GM19043 (cell line): ENCODE results near the gene MCAM.

Experiments
- ATAC-seq: cut with Tn5 transposase; IDR thresholded peaks from one replicate; pipeline ENCODE4 v1.9.1; 2021; ENCODE audit warnings: low read depth; ENCODE audit not compliant: unreplicated experiment

The MCAM gene

DNA sequence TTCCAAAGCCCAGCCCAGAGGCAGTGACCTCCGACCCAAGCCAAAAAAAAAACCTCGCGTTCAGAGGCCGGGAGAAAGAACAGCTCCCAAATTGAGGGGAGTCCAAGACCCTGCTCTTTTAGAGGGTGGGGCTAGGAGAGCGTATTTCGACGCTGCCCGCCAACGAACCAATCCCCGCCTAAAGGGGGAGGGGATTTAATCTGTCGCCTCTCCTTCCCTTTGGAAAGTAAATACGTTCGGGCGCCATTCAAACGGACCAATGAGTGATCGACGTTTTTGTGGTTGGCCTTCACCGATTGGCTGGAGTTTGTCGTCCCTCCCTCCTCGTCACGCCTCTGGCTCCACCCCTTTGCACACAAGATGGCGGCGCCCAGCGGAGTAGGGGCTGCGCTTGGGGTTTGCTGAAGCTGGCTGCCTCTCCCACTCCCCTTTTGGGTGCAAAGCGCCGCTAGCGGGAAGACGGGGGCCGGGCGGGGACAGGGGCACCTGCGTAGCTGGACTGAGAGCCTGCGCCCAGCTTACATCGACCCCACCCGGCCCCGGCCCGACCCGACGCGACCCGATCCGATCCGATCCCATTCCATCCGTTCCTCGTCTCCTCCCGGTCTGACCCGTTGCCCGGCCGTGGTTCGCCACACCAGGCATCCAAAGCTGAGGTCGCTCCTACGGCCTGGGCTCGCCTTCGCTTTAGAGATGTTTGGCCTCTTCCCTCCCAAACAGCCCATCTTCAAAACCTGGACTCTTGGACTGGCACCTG is 17.4 kb upstream of the MCAM start, which contains the start of gene RNF26:
TSS of gene RNF26 (plus strand) at position 354 of the 757 bp plus-strand sequence. CDS start 596 bp downstream, outside the sequence.
- ATAC-seq: peak; percentile 91

GRCh38 chr11:119332111-119332765 is 15.3 kb upstream of the MCAM start:
- ATAC-seq: no peak

DNA sequence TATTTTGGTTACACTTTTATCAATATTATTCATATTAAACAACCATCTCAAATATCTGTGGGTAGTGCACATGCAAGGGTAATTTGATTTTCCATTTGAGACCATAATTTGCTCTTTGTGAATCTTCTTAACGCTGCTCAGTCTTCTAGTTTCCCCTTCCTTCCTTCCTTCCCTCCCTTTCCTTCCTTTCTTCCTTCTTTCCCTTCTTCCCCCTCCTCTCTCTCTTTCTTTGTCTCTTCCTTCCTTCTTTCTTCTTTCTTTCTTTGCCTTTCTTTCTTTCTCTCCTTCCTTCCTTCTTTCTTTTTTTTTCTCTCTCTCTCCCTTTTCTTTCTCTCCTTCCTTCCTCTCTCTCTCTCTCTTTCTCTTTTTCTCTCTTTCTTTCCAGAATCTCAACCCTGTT is 13.3 kb upstream of the MCAM start:
- ATAC-seq: no peak

DNA sequence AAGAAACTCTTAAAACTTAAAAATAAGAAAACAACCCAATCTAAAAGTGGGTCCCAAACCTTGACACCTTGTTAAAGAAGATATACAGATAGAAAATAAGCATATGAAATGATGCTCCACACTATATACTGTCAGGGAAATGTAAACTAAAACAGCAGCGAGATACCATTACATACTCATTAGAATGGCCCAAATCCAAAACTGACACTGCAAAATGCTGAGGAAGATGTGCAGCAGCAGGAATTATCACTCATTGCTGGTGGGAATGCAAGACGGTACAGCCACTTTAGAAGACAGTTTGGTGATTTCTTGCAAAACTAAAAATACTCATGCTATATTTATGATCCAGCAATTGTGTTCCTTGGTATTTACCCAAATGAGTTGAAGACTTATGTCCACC is 12.4 kb upstream of the MCAM start:
- no peak for ATAC-seq

DNA sequence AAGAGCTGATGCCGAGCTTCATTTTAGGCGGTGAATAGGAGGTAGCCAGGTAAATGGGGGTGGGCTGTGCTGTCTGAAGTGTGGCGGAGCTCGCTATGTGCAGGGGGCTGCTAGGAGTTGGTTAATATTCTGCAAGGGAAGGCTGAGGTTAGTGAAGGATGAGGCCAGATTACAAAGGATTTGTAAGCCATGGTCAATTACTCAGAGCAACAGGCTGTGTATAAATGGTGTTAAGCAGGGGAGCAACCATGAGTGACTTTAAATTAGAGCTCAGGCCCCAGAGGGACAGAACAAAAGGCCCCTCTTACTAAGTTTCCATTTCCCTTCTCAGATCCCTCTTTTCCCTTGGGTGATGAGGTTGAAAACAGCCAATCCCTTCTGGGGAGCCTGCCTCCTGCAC is 7.3 kb upstream of the MCAM start:
- ATAC-seq: no peak

DNA sequence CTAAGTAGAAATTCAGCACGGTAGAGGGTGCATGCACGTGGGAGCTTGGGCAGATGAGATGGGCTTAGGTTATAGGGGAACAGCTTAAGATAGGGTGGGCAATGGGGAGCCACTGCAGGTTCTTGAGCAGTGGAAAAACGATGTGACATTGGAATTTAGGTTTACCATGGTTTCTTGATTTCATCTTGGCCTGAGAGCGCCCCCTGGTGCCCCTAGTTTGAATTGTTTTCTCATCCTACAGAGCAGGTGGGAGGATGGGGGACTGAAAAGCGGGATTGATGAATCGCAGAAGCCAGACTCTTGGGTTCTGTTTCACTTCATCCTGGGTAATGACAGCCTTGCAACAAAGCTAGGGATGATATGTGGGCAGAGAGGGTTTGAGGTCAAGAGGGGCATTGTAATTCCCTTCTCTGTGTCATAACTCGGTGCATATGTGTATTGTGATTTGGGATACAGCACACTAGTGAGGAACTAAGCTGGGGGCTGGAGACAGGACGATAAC is 6.7 kb upstream of the MCAM start:
- ATAC-seq: no peak

GRCh38 chr11:119322921-119323531 is 6.1 kb upstream of the MCAM start:
- no peak for ATAC-seq

- no peak for ATAC-seq
These were observed 5.4 kb upstream of the MCAM start for GRCh38 chr11:119322360-119322739.

DNA sequence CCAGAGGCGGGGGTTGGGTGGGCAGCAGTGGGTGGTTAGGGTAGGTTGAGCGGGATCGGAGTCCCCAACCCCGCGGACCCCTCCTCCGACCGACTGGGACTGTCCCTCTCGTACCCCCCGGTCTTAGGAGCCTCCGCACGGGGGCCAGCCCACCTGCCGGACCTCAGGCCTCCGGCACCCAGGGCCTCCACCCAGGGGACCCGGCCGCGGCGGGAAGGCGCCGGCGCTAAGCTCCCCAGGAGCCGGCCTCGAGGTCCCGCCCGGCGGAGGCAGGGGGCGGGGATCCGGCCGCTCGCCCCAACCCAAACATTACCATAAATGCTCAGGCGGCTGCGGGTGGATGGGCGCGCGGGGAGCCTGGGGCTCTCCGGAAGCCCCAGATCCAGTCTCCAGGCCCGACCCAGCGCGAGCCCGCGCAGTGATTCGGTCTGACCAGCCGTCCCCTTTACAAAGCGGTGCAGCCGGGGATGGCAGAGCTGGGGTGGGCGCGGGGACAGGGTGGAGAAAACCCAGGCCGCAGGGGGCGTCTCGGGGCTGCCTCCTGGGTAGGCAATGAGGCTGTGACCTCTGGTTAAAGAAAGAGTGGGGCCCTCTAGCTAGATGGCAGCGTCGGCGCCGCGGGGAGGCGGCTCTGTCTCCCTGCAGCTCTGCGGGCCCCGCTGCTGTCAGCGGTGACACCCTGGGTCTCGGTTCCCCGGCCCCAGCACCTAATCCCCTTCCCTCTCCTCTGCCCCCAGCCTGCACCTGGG is 4.0 kb upstream of the MCAM start:
- peak; percentile 51 for ATAC-seq

- no peak for ATAC-seq
These were observed 3.4 kb upstream of the MCAM start for GRCh38 chr11:119320240-119320775.

DNA sequence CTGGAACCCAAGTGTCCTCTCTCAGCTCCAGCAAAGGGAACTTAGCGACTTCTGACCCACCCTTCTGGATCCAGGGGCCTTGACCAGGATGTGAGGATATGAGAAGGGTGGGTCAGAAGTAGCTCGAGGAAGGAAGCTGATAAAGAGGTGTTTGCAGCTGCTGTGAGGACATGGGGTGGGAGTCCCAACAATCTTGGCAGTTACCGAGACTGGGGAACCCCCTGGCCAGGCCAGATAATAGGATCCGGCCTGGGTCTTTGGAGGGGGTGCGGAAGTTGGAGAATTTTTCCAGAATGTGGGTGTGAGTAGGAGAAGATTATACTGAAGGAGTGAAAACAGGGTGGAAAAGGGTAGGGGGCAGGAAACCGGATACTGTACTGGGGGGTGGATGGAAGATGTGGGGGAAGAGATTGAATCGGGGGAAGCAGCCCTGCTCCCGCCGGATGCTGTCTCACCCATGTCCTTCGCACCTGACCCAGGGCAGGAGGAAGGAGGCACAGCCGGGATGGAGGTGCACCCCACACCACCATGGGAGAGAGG is 2.8 kb upstream of the MCAM start:
- no peak for ATAC-seq

GRCh38 chr11:119319136-119319699 is 2.3 kb upstream of the MCAM start:
- no peak for ATAC-seq

- ATAC-seq: no peak
These were observed 1.6 kb upstream of the MCAM start for GRCh38 chr11:119318240-119319135.

GRCh38 chr11:119317592-119318239 is 786 bp upstream of the MCAM start:
- no peak for ATAC-seq

DNA sequence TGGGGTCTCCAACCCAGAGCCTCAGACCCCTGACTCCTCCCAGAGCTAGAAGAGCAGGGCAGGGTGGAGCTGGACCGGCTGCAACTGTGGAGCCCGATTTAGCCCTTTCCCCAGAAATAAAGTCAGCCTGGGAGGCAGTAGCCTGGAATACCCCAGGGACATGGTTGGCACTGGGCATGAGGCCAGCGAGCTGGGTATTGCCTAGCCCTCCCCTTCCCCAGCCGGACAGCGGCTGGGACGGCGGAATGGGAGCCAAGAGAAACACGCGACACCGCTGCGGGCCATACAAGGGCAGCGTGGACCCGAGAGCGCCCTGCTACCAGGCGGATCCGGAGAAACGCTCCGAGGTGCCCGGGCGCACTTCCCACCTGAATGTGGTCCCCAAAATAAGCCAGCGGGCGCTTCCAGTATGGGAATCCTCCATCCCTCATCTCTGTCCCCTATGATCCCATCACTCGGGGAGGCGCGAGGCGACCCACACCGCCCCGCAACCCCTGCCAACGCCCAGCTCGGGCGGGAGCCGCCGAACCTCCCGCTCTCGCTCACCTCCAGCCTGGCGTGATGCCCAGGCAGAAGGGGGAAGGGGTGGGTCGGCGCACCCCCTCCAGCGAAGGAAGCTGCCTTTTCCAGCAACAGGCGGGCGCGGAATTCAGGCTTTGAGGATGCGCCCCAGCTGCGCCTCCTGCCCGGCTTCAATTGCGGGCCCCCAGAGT is 758 bp downstream of the MCAM start:
- ATAC-seq: no peak

GRCh38 chr11:119315131-119316015 is 1.6 kb downstream of the MCAM start:
- ATAC-seq: no peak

- no peak for ATAC-seq
These were observed 2.2 kb downstream of the MCAM start for GRCh38 chr11:119314726-119315125.
